ENCODE results near the gene SLC7A8. TPM values are rescaled to one million over a fixed set of nuclear protein-coding genes. Genes with fewer than 3 reads are reported as not detected.

Gene SLC7A8
- total and polyA plus RNA-seq, 9 donors, result 45.9 to 161 (median 95.4) TPM

- 73 to 83% (median 73%) methylated on average over 4 of the region's 4 CpGs for WGBS, 3 donors
- no peak overlapping the region for H3K4me3 ChIP-seq
- H3K36me3 ChIP-seq, result no peaks in the 10 kb centered on the region
- TF ChIP-seq POLR2A (IDR thresholded peaks at IDR 0.05), result no peak
- TF ChIP-seq, protein P1, sequence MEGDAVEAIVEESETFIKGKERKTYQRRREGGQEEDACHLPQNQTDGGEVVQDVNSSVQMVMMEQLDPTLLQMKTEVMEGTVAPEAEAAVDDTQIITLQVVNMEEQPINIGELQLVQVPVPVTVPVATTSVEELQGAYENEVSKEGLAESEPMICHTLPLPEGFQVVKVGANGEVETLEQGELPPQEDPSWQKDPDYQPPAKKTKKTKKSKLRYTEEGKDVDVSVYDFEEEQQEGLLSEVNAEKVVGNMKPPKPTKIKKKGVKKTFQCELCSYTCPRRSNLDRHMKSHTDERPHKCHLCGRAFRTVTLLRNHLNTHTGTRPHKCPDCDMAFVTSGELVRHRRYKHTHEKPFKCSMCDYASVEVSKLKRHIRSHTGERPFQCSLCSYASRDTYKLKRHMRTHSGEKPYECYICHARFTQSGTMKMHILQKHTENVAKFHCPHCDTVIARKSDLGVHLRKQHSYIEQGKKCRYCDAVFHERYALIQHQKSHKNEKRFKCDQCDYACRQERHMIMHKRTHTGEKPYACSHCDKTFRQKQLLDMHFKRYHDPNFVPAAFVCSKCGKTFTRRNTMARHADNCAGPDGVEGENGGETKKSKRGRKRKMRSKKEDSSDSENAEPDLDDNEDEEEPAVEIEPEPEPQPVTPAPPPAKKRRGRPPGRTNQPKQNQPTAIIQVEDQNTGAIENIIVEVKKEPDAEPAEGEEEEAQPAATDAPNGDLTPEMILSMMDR (IDR thresholded peaks at IDR 0.05), result no peak
- TF ChIP-seq EP300 (IDR thresholded peaks at IDR 0.05), result no peak
- peaks cover 4% of the 10 kb centered on the region for H3K4me1 ChIP-seq (ENCODE audit: insufficient read depth)
- intact Hi-C loops (cut with DNase I), result no loop called here
- H3K9me3 ChIP-seq, result no peaks in the 10 kb centered on the region
- peak in 1 of 5 donors; percentile 14 for DNase-seq
- H3K27ac ChIP-seq, result no peak overlapping the region
- H3K27me3 ChIP-seq, result no peaks in the 10 kb centered on the region
These were observed 20.7 kb downstream of the SLC7A8 start for GRCh38 chr14:23162800-23163199.

DNA sequence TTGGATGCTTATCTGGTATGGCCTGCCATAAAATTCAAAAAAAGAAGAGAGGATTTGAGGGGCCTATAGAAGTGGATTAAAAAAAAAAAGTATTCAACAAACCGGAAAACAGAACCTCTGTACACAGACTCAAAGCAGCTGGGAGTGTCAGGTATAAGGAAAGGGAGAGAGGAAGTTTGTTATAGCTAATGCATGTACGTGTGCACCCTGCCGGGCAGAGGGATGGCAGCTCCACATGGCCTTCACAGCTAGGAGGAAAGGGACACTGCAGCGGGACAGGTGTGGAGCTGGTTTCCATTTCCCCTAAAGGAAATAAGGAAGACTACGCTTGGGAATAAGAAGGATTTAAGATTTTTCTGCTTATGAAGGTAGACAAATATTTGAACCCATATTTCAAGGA is 21.5 kb downstream of the SLC7A8 start:
- Histone ChIP-seq H3K4me1 (ENCODE audit: insufficient read depth) (peaks cover 4% of the 10 kb centered on the region), H3K27me3 (no peaks in the 10 kb centered on the region), H3K4me3 (no peak overlapping the region), H3K36me3 (no peaks in the 10 kb centered on the region), H3K9me3 (no peaks in the 10 kb centered on the region), H3K27ac (no peak overlapping the region)
- 90 to 95% (median 92%) methylated on average over 5 of the region's 5 CpGs for WGBS, 3 donors
- DNase-seq, result no peak
- TF ChIP-seq, protein P1 (IDR thresholded peaks at IDR 0.05), result no peak
- no peak for TF ChIP-seq POLR2A (IDR thresholded peaks at IDR 0.05)
- TF ChIP-seq EP300 (IDR thresholded peaks at IDR 0.05), result no peak
- intact Hi-C loops (cut with DNase I), result no loop called here

DNA sequence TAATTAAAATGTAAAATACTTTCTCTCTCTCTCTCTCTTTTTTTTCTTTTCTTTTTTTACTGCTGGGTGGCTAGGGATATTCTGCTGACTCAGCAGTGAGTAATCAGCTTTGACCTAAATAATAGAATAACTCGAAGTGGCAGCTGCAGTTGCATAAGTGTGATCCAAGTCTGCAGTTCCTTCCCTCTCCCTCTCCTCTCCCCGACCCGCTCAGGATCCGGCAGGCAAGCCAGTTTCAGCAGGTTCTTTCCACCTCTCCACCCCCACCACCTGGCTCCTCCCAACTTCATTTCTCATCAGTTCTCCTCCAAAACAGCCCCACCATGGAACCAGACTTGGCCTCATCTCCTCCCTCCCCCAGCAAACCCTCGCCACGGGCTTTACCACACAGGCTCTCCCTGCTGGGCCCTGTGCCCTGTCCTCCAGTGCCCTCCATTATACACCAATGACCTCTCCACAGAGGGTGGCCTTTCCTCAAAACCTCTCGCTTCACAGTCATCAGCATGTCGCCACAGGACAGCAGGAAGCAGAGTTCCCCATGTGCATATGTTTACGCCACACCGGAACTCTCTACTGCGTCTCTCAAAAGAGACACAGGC is 22.4 kb downstream of the SLC7A8 start:
- Histone ChIP-seq H3K4me3 (no peak overlapping the region), H3K27me3 (no peaks in the 10 kb centered on the region), H3K4me1 (ENCODE audit: insufficient read depth) (peaks cover 5% of the 10 kb centered on the region), H3K9me3 (no peaks in the 10 kb centered on the region), H3K27ac (peak overlapping the region in 1 of 2 donors; percentile 40), H3K36me3 (no peaks in the 10 kb centered on the region)
- intact Hi-C loops (cut with DNase I), result no loop called here
- 45 to 48% (median 46%) methylated on average over 11 of the region's 11 CpGs for WGBS, 3 donors
- DNase-seq, result peak; percentile 60 to 78 (median 71)
- no peak for TF ChIP-seq EP300 (IDR thresholded peaks at IDR 0.05)
- TF ChIP-seq, protein P1 (IDR thresholded peaks at IDR 0.05), result no peak
- no peak for TF ChIP-seq POLR2A (IDR thresholded peaks at IDR 0.05)

DNA sequence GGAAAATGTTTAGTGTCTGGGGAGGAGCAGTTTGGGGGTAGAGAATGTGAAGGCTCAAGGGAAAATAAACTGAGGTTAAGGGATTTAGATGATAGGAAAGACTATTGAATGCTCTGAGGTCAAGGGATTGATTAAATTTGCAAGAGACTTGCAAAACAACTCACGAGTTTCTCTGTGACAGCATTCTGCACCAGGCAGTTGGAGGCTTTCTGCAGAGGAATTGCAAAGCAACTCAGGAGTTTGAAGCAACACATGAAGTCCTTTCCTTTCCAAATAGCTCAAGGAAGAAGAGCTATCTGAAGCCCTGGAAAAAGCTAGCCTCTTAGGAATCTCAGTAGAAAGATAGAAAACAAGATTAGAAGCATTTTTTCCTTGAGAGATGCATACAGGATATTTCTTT is 23.9 kb downstream of the SLC7A8 start:
- Histone ChIP-seq H3K9me3 (no peaks in the 10 kb centered on the region), H3K27ac (no peak overlapping the region), H3K4me3 (no peak overlapping the region), H3K4me1 (ENCODE audit: insufficient read depth) (peaks cover 9% of the 10 kb centered on the region), H3K36me3 (no peaks in the 10 kb centered on the region), H3K27me3 (no peaks in the 10 kb centered on the region)
- WGBS, 3 donors, result 70 to 88% (median 85%) methylated on average over 1 of the region's 1 CpG
- intact Hi-C loops (cut with DNase I), result no loop called here
- no peak for DNase-seq
- TF ChIP-seq, protein P1 (IDR thresholded peaks at IDR 0.05), result no peak
- TF ChIP-seq POLR2A (IDR thresholded peaks at IDR 0.05) (no peak), EP300 (IDR thresholded peaks at IDR 0.05) (no peak)
